Neutrophil (primary cell): ENCODE measurements around the gene PKP1.

Experiments
- H3K27ac ChIP-seq: fragments of 200-600 bp; sonication (generic); 2 replicates; pipeline ENCODE4 v1.5.1; 2016; ENCODE audit warnings: mild to moderate bottlenecking, moderate library complexity
- H3K27me3 ChIP-seq: fragments of 200-600 bp; sonication (generic); 2 replicates; pipeline ENCODE4 v1.6.0; 2016; ENCODE audit warnings: mild to moderate bottlenecking
- H3K36me3 ChIP-seq: fragments of 200-600 bp; sonication (generic); 2 replicates; pipeline ENCODE4 v1.5.1; 2017
- H3K4me1 ChIP-seq, 2 experiments: fragments of 200-600 bp in 1 of 2; sonication (generic) in 1 of 2; 1 replicate in 1 of 2; 2 replicates in 1 of 2; pipeline versions ENCODE4 v1.5.1 to v1.6.1; 2013 to 2016; ENCODE audit warnings: low read depth in 1 of 2, low read length in 1 of 2, mild to moderate bottlenecking in 1 of 2, moderate library complexity in 1 of 2; ENCODE audit not compliant: control insufficient read depth in 1 of 2, insufficient read depth in 1 of 2
- H3K4me3 ChIP-seq, 2 experiments: fragments of 200-600 bp in 1 of 2; sonication (generic) in 1 of 2; 1 replicate in 1 of 2; 2 replicates in 1 of 2; pipeline ENCODE4 v1.5.1; 2013 to 2016; ENCODE audit warnings: low read depth in 1 of 2, low read length in 1 of 2, mild to moderate bottlenecking in 1 of 2, moderate library complexity in 1 of 2
- H3K9me3 ChIP-seq: fragments of 200-600 bp; sonication (generic); 2 replicates; pipeline ENCODE4 v1.5.1; 2016
- CTCF ChIP-seq: fragments of 200-600 bp; sonication (generic); IDR thresholded peaks from 2 replicates; pipeline ENCODE4 v1.5.1; 2016; ENCODE audit warnings: antibody characterized with exemption

Gene PKP1

GRCh38 chr1:201336711-201337450 lies 53.6 kb downstream of the PKP1 start:
- Histone ChIP-seq H3K4me1 (no peaks in the 10 kb centered on the region), H3K36me3 (no peaks in the 10 kb centered on the region), H3K4me3 (no peak overlapping the region), H3K9me3 (no peaks in the 10 kb centered on the region), H3K27ac (no peak overlapping the region), H3K27me3 (peaks cover 16% of the 10 kb centered on the region)
- no peak for TF ChIP-seq CTCF

DNA sequence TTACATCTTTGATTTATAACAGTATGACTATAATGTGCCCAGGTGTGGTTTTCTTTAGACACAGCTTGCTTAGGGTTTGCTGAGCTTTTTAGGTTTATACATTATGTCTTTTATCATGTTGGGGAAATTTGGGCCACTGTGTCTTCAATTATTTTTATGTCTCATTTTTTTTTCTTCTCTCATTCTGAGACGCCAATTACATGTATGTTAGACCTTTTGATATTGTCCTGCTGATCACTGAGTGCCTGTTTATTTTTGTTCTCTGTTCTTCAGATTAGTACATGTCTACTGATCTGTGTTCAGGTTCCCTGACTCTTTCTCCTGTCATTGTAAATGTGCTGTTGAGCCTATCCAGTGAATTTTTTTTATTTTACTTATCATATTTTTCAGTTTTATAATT lies 58.1 kb downstream of the PKP1 start:
- Histone ChIP-seq H3K4me1 (no peaks in the 10 kb centered on the region), H3K27ac (no peak overlapping the region), H3K27me3 (peaks cover 35% of the 10 kb centered on the region), H3K9me3 (no peaks in the 10 kb centered on the region), H3K36me3 (no peaks in the 10 kb centered on the region), H3K4me3 (no peak overlapping the region)
- TF ChIP-seq CTCF: no peak

DNA sequence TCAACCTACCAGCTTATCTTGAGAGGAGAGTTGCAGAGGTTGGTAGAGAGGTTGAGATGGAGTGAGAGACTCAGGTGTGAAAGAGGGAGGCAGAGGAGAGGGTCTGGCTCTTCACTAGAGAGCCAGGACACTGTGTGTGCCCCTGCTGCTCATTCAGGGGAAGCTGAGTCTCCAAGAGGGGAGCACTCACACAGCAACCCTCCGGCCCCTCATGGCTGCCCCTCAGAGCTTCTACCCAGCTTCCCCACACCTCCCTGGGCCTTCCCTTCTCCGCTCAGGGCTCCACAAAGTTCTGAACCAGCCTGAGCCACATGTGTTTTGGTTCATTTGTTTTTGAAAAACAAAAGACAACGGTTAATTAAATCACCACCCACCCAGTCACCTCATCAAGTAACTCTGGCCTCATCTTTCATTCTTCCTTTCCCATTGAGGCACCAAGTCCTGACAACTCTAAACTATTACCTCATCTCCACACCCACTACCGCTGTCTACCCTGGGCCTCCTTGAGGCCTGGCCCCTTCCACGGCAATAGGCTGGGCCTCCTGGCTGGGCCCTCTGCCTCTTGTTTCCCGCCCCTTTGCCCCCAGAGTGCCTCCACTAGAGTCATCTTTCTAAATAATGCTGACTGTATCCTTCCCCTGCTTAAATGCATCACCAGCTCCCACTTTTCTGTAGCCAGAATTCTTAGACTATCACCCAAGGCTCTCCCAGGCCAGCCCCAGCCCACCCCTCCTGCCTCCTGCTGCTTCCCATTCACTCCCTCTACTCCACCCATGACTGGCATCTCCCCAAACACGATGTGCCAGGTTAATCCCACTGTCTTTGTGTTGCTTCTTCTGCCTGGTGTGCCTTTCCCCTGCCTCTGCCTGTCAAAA lies 61.1 kb downstream of the PKP1 start:
- Histone ChIP-seq H3K9me3 (no peaks in the 10 kb centered on the region), H3K27ac (no peak overlapping the region), H3K4me3 (no peak overlapping the region), H3K27me3 (peaks cover 46% of the 10 kb centered on the region), H3K4me1 (no peaks in the 10 kb centered on the region), H3K36me3 (no peaks in the 10 kb centered on the region)
- no peak for TF ChIP-seq CTCF

DNA sequence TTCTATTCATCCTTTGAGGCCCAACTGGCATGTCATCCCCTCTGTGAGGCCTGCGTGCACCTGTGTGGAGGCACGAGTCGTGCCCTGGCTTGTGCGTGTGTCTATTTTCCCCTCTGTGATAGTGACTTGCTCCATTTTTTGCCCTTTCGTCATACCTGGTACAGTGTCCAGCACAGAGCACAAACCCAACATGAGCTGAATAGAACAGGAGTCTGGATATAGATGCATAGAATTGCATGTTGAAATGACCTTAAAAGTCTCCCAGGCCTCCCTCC lies 61.7 kb downstream of the PKP1 start:
- Histone ChIP-seq H3K9me3 (no peaks in the 10 kb centered on the region), H3K27me3 (peaks cover 44% of the 10 kb centered on the region), H3K27ac (no peak overlapping the region), H3K4me1 (no peaks in the 10 kb centered on the region), H3K36me3 (no peaks in the 10 kb centered on the region), H3K4me3 (no peak overlapping the region)
- TF ChIP-seq CTCF: no peak

DNA sequence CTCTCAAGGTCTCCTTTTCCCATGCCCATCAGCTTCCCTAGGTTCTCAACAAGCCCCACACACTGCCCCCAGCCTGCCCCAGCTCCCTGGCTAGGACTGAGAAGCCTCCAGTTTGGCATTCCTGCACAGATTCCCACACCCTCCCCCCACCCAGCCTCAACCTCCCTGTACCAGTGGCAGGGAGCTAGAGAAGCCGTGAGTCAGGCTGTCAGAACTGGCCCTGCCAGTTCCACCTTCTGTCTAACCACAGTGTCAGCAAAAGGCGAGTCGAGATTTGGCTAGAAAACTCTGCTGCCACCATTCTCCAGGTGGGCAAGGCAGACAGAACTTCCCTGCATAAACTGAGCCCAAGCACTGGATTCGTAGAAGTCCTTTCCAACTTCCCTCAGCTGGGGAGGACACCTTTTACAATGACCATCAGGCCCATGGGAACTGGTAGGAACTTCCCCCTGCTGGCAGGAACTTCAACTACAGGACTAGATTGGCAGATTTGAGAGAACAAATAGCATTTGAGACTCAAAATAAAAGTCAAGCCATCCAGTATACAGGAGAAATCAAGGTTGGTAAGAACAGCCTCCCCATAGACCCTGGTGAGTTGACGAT lies 63.1 kb downstream of the PKP1 start:
- TF ChIP-seq CTCF: no peak
- H3K36me3 ChIP-seq: no peaks in the 10 kb centered on the region
- H3K4me1 ChIP-seq: no peaks in the 10 kb centered on the region
- peaks cover 45% of the 10 kb centered on the region for H3K27me3 ChIP-seq
- no peak overlapping the region for H3K27ac ChIP-seq
- no peaks in the 10 kb centered on the region for H3K9me3 ChIP-seq
- no peak overlapping the region for H3K4me3 ChIP-seq
